Measurements from ENCODE around the gene DNAL4. TPM values are rescaled to one million over a fixed set of nuclear protein-coding genes. Genes with fewer than 3 reads are reported as not detected.
"Not testable (repeated sequence)": the region's sequence is repeated elsewhere in the genome, so short reads cannot be mapped to it uniquely, and the experiment has no call there.

DNAL4 gene
- polyA plus RNA-seq, 3 donors: 39.3 to 43.6 (median 40.4) TPM

DNA sequence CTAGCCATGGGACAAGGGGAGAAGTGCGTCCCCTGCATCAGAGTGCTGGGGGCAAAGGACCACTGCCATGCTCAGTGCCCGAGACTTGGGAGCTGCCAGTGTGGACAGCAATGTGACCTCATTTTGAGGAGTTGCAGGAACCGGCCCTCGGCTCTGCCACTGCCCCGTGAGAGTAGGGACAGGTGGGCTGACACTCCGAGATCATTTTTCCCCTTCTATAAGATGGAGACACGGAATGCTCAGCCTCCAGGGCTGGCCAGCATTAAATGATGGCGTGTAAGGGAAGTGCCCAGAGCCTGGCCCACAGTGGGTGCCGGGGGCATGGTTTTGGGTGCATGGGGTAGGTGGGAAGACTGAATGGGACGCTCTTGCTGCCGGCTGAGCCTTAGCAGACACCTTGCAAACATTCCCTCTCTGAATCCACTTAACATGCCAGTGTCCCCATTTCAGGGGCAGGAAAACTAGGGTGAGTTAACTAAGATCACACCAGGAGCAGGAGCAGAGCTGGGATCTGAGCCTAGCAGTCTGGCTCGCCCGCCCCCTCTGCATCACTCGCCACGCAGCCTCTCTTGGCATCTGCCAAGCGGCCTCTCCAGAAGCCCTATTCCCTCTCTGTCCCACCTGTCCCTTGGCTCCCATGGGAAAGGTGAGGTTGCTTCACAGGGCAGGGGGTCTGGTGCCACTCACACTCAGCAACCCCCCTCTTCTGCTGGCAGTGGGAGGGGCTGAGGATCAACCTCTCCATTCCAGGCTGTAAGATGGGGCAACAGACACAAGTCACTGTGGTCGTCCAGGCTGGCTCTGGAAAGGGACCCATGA lies 36.3 kb upstream of the DNAL4 start:
- DNase-seq: no peak

DNA sequence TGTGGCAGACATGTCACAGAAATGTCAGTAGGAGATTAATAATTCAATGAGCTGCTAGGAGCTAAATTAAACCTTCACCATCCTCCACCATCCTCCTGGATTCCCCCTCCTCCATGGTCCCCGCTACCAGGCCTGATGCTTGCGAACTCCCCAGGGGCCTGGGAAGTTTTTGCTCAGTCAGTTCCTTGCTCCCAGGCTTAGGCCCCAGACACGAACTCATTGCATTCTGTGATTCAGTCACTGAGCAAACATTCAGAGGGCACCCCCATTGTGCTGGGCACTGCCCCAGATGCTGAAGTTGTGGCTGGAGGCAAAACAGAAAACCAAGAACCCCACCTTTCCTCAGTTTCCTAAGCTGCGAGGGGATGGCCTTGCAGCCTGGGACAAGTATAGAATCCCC lies 35.5 kb upstream of the DNAL4 start:
- DNase-seq: no peak

DNA sequence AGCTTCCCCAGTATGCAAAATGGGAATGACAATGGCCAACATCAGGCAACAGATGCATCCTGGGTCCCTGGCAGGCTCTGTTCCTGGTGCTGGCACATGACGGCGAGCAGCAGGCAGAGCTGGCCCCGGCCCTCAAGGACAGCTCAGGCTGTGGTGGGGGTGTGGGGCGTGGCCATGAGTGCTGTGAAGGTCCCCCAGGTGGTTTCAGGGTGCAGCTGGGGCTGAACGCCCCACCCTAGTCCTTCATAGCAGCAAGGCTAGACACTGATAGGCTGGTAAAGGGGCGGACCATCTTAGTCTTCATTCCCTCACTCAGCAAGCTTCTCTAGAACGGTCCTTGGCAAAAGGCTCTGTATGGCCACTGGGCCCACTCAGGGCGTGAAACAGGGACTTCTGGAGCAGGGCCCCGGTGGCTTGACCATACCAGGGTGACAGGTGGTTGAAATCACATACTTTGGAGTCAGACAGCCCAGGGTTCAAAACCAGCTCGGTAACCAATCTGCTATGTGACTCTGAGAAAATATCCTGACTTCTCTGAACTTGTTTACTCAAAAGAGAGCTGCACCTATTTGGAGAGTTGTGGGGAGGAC lies 34.8 kb upstream of the DNAL4 start:
- DNase-seq: no peak

DNA sequence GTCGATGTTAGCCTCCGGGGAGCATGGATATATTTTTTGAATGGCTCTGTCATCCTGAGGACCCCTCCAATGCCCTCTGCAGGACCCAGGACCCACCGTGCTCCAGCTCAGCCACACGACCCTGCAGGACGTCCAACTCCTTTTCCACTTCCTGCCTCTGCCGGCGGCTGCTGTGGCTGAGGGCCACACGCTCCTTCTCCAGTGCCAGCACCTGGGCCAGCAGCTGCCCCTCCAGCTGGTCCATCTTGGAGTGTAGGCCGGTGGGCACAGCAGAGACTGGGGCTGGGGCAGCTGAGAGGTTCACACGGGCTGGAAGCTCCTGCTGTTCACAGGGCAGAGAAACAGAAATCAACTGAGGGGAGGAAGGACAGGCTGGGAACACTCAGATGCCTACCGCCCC lies 34.2 kb upstream of the DNAL4 start:
- no peak for DNase-seq

DNA sequence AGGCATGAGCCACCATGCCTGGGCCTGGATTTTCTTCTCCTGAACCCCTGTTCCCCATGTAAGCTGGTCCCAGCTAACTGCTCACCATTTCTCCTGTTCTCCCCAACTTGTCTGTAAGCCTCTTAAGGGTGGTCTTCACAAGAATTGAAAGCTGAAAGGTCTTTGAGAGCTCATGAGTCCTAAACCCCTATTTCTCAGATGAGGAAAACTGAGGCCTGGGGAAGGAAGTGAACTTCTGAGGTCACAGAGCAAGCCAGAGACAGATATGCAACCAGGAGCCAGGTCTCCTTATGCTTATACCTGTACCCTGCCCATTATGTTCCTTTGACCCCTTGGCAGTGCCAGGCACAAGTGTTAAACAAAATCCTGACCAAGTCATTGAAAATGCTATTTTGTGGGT lies 33.6 kb upstream of the DNAL4 start:
- DNase-seq: no peak

DNA sequence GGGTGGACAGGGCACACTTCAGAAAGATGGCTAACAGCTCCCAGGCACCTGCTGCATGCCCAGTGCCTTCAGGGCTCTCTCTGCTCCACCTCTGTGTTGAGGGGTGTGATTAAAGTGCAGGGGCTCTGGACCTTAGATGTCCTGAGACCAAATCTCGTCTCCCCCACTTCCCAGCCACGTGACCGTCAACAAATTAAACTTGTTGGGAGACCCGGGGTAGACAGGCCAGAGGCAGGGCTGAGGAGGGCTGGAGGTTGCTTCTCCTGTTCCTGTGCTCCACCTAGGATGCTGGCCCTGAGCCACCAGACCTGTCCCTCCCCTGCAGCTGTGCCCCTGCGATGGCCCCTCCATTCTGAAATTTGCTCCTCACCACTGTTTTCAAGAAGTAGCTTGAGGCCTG lies 32.9 kb upstream of the DNAL4 start:
- DNase-seq: no peak

DNA sequence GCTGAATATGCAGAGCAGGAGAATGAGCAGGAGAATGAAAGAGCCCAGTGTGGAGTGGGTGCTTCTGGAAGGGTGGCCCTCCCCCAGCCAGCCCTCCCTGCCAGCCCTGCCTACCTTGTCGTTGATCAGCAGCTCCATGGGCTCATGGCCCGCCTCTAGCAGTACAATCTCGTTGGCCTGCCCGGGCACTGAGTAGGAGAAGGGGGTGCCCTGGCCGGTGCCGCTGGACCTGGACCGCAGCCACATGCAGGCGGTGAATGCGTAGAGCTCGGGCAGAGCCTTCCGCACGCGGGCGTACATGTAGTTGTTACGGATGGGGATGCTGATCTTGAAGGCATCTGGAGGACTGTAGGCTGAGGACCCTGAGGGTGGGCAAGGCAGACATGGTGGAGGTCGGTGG lies 32.4 kb upstream of the DNAL4 start:
- no peak for DNase-seq

DNA sequence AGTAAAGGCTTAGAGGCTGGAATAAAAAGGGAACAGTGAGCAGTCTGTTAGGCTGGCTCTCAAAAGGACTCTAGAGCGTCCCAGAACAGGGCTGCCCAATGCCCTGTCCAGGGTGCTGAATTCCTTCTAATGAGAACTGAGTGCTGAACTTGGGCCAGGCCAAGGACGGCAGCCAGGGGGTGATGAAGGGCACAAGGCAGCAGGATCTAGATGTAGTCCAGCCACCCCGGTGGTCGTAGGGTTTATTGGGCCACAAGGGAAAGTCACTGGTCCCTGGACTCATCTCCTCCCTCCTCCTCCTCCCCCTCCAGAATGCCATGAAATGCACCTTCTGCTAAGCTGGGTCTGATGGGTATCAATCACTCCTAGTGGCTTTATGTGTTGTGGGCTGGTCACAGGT lies 30.6 kb upstream of the DNAL4 start:
- peak; percentile 90 for DNase-seq

DNA sequence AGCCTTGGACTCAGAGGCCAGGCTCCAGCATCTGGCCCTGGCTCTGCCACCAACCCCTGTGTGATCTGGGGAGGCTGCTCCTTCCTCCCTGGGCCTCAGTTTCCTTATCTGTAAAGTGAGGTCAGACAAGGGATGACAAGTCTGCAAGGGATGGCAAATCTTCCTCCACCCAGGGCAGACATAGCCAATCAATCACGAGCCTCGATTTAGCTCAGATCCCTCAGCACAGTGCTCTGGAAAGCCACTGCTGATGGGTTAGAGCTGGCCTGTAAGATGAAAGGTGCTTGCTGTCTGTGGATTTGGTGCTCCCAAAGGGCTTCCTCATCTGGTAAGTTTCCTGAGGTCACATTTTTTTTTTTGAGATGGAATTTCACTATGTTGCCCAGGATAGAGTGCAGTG lies 29.7 kb upstream of the DNAL4 start:
- DNase-seq: no peak

DNA sequence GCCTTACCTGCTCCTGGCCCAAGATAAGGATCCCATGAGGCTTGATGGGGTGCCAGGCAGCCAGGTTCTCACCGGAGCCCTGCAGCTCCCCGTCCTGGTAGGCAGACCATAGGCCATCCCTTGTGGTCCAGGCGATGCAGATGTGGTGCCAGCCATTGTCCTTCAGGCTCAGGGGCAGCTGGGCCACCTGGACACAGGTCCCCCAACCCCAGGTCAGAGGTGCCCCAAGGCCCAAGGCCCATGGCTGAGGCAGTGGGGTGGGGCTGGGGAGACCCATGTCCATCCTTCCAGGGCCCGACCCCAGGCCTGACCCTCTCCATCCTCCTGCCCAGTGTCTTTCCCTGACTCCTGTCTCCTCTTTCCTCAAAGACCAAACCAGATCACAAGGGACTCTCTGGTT lies 29.1 kb upstream of the DNAL4 start:
- no peak for DNase-seq

DNA sequence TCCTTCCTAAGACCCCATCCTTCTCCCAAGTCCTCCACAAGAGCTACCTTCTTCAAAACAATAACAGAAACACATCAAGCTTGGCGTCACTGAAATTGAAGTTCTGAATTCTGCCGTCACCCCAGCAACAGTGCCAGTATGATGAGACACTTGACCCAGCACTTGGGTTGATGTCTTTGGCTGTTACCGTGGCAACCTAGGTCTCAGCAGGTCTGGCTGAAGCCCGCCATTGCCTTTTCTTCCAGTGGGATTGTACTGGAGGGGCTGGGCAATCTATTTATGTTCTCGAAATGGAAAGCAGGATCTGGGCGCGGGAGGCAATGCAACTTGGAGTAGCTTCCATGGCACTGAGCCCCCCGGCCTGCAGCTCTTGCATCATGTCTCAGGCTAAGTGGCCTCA lies 26.1 kb upstream of the DNAL4 start:
- no peak for DNase-seq

DNA sequence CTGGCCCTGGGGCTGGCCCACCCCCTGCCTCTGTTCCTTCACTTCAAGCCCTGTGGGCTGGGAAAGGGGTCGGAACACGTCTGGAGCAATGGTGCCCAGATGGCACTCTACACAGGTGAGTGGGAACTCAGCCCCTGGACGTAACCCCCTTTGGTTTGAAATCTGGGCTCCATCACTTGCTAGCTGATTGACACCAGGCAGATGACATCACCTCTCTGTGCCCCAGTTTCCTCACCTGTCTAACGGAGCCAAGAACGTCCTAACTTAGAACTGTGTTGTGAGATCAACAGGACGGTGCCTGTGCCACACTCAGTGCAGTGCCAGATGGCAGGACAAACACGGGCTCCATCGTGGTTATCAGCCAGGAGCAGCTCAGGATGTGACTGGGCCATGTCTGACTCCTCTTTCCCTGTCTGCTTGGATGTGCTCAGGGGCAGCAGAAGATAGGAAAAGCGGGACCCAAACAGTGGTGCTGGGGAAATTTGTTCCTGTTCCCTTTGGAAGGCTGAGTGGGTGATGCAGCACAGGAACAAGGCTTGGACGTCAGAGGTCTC lies 25.5 kb upstream of the DNAL4 start:
- DNase-seq: no peak

DNA sequence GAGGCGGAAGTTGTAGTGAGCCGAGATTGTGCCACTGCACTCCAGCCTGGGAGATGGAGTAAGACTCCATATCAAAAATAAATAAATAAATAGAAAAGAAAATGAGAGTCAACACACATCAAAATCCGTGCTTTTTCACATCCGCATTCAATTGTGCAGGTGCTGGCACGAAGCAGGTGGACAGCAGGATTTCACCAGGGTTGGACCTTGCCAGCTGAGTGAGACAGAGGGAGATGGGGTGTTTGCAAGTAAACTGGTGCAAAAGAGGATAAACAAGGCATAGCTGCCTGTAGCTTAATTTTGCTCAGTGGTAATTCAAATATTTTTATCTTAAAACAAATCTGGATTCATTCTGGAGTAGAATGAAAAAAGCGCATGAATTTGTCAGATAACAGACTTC lies 23.3 kb upstream of the DNAL4 start:
- no peak for DNase-seq

DNA sequence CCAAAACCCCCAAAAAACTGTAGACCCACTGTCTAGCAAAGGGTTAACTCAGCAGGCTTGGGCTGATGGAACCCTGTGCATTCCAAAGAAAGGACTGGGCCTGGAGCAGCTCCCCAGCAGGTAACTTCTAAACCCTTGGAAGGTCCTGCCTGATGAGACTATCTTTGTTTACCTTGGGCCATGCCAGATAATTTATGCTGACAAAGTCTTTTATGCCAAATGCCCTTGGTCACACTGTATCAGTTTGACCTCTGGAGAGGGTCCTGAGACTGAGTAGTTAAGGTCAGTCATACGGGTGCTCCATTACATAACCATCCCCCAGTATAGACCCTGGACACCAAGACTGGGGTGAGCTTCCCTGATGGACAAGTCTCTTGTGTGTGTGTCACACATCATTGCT lies 21.9 kb upstream of the DNAL4 start:
- no peak for DNase-seq

DNA sequence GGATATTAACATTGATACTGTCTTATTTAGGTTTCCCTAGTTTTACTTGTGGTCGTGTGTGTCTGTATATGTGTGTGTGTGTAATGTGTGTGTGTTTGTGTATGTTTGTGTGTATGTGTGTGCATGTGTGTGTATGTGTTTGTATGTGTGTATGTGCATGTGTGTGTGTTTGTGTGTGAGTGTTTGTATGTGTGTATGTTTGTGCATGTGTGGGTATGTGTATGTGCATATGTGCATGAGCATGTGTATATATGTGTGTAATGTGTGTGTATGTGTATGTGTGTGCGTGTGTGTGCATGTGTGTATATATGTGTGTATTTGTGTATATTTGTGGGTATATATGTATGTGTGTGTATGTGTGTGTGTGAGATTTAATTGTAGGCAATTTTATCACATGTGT lies 17.3 kb upstream of the DNAL4 start:
- DNase-seq: no peak

DNA sequence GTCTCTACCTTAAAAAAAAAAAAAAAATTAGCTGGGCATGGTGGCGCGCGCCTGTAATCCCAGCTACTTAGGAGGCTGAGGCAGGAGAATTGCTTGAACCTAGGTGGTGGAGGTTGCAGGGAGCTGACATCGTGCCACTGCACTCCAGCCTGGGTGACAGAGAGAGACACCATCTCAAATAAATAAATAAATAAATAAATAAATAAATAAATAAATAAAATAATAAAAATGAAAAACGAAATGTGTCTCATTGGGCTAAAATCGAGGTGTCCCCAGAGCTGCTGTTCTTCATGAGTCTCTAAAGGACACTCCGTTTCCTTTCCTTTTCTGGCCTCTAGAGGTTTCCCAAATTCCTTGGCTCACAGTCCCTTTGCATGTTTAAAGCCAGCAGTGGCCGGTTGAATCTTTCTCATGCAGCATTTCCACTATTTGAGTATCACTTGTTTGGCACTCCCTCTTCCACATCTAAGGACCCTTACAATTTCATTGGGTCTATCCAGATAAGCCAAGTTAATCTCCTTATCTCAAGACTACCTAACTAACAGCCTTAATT lies 11.2 kb upstream of the DNAL4 start:
- not testable (repeated sequence) for DNase-seq

DNA sequence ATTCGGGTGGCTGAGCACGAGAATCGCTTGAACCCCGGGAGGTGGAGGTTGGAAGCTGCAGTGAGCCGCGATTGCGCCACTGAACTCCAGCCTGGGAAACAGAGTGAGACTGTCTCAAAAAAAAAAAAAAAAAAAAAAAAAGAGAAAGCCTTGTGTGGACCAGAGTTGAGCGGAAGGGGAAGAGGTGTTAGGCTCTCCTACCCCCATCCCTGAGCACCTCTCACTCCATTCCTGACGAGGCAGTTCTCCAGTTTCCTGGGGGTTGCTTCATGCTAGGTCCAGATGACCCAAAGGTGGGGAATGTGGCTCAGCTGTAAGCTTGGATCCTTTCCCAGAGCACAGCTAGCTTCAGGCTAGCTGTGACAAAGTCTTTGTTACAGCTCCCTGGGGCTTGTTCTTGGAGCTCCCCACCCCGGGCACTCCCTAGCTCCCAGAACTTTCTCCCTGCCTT lies 8.8 kb upstream of the DNAL4 start:
- DNase-seq: peak; percentile 27

DNA sequence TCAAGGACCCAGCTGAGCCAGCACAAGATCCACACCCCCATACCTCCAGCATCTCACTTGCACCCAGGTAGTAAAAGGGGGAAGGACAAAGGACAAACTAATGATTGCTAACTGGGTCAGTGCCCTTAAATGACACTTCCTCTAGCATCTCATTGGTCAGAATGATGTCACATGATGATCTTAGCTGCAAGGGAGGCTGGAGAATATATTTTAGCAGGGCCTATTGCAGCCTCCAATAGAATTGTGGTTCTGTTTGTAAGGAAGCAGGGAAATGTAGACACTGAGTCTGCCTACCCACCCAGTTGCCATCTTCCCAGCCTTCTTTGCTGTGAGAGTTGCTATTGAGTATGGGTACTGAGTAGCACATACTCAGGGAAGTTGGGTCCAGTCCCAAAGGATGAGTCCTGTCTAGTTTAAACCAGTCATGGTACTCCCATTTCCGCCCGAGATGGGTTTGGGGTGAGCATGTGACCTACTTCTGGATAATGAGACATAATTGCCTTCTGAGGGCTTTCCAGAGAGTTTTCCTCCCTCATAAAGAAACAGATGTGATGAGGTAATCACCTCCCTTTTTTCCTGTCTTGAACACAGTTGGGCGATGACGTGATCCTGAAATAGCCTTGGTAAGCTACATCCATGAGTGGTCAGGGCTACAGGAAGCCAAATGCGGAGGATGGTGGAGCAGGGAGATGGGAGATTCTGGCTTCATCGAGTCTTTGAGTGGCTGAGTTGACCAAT lies 5.5 kb upstream of the DNAL4 start:
- DNase-seq: no peak

DNA sequence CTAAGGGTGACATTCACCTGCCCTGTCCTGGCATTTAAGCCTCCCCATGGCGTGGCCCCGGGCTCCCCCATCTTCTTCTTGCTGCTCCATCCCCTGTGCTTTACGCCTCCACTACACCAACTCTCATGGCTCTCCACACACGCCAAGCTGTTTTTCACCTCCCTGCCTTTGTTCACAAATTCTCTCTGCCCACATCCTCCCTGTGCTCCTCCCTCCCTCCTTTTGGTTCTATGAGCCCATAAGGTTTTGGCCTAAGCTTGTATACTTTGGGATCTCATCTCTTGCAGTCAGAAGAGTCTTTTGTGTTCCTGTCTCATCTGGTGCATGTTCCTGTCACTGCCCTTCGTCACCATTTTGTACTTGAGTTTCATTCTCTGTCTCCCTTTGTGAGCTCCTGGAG lies 4.6 kb upstream of the DNAL4 start:
- DNase-seq: no peak

DNA sequence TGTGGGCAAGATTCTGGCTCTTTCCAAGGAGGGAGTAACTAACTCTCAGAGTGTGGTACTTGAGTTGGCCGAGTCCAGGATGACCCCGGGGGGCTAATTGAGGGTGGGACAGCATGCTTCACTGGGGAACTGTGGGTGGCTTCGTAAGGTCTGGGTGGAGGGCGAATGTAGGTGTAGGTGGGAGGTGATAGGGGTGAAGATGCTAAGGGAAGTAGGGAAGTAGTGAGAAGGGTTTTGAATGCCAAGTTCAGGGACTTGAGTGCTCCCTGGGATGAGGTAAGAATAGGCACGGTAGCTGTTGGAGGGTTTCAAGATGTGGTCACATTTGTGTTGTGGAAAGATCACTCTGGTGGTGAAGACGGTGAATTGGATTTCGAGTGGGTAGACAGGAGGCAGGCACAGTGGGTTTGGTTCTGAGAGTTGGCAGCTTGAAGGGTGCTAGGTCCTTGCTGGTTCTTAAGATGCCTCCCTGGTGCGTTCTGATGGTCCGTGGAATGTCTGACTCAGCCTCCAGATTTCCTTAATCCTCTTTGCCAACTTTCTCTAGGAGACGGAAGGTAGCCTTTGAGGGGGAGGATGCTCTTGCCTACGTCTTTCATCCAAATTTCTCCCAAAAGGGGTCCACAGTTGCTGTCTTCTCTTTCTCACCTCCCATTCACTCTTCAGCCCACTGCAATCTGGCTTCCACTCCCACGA lies 2.5 kb upstream of the DNAL4 start:
- no peak for DNase-seq

DNA sequence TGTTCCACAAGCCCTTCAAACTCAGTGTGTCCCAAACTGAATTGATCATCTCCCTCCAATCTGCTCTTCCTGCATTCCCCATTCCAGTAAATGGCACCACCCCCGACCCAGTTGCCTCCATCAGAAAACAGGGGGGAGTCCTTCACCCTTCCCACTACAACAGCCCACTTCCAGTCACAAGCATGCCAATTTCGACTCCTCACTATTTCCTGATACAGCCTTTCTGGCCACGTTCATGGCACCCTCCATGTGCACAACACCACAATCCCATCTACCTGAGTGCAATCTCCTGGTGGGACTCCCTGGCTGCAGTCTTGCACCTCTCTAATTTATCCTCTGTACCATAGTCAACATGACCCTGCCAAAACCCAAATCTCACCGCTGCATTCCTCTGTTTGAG lies 1.6 kb upstream of the DNAL4 start:
- DNase-seq: no peak

DNA sequence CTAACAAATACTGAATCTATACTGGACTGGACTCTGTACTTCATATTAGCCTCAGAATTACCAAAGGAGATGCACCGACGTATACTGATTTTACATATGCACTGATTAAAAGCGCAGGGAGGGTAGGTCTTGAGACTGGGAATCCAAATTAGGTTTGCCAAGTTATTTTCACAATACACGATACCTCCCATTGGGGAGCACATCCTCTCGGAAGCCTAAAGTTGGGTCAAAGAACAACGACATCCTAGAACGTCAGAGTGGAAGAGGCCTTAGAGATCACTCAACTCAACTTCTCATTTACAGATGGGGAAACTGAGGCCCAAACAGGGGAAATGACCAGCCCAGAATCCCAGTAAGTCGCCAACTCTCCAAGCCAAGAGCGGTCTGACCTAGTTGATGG lies 626 bp downstream of the DNAL4 start:
- DNase-seq: no peak
